Activated T-cell treated with anti-CD3 and anti-CD28 coated beads for 48 hours (primary cell): ENCODE results near the gene VSIG8.

Source experiments
- DNase-seq: peaks from one replicate; pipeline ENCODE4 v3.0.0-alpha.2; 2020; ENCODE audit warnings: low read depth

The VSIG8 gene

DNA sequence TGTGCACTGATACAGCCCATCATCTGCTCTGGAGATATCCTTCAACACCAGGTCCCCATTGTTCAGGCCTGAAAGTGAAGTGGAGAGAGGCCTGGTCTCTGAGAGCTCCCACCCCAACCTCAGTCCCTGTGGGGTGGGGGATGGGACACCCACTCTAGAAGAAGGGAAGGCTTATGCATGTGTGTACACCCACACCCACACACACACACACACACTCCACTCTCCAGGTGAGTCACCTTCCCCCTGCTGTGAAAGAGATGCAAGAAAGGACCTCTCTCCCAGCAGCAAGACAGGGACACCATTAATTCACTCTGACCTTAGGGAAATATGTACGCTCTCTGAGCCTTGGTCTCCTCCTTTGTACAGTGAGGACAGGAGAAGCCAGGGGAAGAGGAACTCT is 5.9 kb downstream of the VSIG8 start:
- DNase-seq = no peak

DNA sequence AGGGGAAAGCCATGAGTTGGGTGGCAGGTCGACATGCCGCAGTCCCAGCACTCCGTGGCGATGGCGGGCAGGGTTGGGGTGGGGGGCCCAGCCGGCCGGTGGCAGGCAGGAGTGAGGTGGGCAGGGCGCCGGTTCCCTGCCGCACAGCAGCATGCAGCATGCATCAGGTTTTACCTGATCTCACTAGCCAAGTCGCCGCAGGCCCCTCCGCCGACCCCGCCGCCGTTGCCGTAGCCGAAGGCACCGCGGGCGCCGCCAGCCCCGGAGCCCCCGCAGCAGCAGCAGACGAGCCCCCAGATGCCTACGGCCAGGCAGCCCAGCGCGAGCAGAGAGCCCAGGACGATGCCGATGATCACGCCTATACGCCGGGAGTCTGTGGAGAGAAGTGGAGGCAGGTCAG is 6.7 kb downstream of the VSIG8 start:
- no peak for DNase-seq

DNA sequence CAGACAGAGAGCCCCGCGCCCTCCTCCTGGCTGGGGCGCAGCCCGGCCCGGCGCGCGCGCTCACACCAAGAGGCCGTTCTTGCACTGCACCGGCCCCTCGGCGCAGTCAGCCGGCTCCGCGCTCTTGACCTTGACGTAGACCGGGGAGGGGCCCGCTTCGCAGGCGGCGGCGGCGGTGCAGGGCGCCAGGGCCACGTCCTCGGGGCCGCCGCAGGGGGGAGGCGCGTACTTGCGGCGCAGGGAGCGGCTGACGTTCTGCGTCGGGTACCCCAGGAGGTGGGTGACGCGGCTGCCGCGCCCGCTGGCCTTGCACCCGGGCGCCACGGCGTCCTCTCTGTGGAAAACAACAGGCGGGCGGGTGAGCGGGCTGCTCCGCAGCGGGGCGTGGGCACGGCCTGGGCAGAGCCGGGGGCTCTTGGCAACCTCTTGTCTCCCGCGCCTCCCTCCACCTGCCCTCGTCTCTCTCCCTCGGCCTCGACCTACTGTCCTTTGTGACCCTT is 7.7 kb downstream of the VSIG8 start:
- DNase-seq = peak; percentile 81

DNA sequence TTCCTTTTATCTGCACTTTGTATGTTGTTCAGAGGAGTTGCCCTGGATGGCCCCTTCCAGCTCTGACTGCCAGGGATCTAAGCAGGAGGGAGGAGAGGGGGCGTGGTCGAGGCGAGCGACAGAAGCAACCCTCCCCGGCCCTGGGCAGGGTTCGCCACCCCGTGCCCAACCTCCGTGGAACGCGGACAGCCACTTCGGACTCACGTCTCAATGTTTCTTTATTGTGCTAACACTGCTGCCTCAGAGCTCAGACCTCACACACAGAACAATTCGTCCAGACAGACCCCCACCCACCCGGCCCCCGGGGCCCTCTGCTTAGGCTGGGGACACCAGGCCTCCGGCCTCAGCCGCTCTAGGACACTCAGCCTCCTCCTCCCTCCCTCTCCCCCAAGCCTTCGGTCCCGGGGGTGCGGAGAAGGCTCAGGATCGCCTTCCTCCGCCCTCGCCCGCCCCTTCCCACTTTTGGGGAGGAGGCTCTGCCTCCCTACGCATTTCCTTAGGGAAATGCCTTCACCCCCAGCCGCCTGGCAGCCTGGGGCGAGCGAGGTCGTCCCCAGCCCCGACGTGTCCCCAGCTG is 8.3 kb downstream of the VSIG8 start:
- peak; percentile 12 for DNase-seq

DNA sequence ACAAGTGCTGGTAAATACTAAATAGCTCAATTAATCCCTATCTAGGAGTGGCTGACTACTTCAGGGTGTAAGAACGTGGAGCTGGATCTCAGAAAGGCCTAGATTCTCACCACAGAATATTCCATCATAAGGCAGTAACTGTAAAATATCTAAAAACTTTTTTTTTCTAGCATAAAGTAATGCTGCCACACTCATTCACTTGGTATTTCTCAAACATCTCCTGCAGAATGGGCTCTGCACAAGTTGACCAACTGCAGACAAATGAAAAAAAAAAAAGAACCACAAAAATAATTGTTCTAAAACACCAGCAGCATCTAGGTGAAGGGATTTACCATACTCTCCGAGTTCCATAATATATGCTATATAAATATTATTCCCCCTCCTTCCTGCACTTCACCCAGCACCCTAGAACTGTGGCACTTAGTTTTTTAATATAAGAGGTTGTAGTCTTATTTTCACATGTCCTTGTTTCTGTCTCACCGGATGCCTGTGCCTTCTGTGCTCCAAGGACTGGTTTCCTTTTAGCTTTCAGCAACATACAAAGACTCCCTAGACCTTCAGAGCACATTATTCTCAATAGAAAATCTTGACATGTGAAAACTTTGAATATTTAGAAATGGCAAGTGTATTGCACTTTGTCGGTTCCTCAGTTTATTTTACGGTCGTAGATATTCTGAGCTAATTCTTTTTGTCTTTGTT is 8.9 kb downstream of the VSIG8 start:
- DNase-seq = no peak

DNA sequence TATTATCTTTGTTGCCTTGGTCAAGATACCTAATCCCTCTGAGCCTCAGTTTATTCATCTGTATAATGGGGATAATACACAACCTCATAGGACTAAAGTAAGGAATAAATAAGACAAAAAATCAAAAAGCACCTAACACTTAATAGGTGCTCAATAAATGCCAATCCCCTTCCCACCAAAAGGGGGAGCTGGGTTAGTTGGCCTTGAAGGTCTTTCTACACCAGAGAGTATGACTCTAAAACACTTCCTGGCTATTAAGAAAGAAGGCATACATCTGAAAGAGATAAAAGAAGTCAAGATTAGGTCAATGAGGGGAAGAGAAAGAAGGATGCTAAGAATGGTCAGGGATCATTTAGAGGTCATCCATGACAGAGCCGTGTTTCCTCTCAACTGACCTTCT is 11.1 kb downstream of the VSIG8 start:
- DNase-seq = no peak

DNA sequence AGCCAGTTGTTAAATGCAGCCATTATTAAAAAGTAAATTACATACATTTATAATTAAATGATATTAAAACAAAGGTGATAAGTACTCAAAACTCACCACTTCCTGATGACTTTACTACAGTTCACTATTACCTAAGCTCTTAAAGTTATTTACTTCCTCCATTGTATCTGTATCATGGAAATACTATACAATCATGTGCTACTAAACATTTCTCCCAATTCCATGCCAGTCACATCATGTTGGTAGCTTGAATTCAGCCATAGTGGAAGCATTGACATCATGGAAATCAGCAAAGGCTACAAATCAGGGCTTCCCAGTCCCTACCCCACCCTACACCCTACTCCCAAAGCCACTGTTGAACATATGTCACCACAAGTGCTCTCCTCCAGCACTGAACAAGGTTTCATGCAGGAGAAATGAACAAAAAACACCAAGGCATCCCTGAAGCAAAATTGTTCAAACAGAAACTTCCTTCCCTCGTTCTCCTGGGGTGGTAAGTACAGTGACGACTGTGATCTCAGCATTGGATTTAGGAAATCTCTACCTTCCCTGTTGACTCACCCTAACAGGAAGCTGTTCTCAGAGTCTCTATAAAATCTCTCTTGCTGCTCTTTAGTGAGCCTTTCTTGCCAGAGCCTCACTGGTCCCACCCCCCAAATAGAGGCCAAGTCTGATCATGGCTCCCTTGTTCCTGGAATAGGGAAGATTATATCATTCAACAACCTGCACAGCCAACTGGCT is 12.7 kb downstream of the VSIG8 start:
- no peak for DNase-seq

DNA sequence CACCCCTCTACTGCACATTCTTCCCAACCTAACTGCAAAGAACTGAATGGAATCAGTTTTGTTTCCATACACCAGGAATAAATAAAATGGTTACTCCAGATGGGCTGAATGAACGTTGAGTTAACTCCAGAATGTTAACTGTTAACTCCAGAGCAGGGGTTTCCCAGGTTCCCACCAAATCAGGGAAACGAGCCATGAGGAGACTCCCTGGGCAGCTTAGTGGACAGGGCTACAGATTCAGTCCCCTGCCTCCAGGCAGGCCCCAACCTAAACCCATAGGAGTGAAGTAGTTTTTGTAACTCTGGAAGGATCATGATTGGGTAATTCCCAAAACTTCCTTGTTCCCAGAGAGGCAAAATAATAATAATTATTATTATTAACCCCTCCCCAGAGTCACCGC is 14.1 kb downstream of the VSIG8 start:
- DNase-seq = no peak

DNA sequence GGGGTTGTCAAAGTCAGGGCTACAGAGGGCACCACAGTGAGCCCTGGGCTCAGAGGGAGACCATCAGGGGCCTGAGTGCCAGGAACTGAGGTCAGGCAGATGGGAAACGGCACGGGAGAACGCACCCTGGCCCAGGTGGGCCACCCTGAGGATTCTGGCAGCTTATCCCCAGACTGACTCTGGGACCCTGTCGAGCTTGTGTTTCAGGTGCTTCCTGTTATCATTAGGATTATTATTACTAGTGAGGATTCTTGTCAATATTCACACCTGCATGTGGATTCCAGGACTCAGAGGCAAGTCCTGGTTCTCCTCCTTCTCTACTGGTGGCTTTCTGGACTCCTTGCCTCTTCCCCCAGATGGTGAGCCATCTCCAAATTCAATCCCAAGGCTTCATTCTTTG is 15.2 kb downstream of the VSIG8 start:
- no peak for DNase-seq

DNA sequence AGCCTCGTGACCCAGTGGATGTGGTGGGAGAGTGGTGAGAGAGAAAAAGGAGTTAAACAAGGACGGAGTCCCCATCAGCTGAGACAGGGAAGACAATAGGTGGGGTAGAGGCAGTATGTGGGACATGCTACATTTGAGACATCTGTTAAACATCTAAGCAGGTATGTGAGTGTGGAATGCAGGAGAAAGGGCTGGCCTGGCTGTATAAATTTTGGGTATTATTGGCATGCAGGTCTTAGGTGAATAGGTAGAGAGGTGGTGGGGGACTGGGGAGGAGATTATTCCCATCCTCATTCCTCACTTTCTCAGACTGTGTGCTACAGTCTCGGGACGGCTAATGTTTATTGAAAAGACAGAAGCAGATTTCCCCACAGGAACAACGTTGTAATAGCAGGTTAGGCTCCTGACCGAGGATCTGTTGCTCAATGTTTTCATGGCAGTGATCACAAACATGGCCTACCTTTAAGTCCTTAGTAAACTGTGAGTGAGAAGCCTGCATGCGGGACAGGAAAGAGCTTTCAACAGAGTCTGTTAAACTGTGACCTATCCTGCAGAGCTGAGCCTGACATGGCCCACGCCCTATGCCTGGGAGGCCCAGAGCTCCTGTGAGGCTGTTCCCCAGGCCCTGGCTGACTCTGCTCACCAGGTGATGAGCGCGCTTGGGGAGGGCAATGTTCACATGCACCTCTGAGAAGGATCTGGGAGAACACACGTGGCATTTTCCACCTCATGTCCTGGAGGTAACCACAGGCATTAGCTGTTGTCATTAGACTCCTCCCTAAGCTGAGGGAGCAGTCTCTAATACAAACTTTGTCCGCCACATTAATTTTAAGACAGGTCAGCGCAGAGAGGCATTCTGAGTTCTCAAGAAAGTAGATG is 16.5 kb downstream of the VSIG8 start:
- no peak for DNase-seq

DNA sequence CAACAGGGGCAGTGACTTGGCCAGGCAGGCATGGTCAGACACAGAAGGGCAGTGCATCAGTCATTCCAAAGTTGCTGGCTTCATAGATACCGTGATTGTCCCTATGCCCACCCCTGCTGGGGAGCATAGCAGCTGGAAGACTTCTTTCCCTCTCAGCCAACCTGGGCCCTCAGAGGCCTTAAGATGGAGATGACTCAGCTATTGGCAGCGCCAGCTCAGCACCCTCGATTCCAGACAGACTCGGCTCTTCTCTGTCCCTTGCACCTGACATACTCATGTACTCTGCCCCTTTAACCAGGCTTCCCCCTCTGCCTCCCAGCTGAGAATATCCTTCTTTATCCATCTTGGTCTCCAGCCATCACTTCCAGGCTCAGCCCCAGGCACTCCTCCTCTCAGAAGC is 19.0 kb downstream of the VSIG8 start:
- DNase-seq = no peak

DNA sequence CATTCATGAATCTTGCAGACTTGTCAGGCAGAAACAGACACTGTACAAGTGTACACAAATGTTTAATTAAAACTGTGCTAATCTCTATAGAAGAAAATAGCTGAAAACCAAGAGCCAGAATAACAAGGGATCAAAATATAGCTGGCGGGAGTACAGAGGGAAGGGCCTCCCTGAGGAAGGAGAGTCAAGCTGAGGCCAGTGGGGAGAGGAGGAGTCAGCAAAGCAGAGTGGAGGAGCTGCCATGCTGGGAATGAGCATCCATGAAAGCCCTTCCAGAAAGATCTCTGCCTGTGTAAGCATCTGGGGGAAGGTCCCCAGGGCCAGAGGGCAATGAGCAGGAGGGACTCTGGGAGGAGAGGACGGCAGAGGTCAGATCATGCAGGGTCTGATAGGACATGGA is 20.7 kb downstream of the VSIG8 start:
- DNase-seq = no peak

DNA sequence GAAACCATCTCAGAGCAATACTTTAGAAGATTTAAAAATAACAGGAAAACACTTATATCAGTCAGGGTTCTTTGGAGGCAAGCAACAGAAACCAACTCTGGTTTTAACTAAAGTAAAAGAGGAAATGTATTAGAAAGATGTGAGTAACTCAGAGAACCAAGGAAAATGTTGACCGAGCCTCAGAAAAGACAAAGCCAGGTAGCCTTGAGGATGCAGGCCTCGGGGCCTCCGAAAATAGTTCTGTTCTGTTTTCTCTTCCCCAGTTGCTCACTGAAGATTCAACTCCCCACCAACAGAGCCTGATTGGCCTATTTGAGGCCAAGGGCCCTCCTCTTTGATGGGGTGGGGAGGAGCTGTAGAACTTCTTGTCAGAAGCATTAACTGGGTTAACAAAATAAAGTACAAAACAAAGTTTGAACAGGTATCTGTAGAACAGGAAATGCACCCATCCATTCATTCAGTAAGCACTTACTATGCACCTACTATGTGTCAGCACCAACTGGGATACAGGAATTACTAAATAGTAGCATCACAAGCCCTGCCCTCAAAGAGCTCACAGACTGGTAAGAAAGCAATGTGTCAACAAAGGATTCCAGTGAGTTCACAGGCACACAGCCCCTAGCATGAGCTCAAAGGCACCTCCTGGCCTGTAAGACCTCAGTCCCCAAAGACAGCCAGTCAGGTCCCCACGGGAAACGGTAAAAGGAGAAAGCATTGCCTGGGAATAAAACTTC is 23.2 kb downstream of the VSIG8 start:
- no peak for DNase-seq

DNA sequence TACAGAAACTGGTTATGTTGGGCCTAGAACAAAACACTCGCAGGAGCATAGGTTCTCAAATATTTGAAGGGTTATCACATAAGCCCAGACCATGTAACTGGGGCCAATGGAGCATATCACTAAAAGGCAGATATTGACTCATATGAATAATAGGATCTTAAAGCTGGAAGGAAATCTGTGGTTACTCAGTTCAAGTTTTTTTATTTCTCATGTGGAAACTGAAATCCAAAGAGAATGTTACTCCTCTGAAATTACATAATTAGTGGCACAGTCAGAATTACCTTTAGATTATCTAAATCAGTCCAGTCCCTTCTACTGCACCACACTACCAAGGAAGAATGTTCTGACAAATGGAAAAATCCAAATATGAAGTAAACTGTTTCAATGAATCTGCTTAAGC is 23.7 kb downstream of the VSIG8 start:
- DNase-seq = no peak

DNA sequence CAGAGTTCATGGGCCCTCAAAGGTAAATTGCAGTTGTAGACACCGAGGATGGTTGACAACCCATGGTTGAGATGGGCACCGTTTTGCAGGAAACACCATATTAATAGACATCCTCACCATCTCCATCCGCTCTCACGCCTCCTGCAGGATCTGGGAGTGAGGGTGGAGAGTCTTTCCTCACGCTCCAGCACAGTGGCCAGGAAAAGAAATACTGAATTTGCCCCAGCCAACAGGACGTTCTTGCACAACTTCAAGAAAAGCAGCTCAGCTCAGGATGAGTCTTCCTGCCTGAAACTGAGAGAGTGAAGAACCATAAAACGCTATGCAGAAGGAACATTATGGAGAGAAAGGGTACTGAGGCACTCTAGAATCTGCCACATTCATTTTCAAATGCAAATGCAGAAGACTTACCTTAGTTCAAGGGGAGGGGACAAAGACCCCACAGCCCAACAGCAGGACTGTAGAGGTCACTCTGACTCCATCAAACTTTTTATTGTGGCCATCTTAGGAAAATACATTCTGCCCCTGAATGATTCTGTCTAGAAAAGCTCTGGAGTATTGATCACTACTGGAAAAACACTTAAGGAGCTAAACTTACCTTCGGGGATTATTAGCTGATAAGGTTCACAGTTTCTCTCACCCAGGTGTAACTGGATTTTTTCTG is 26.5 kb downstream of the VSIG8 start:
- DNase-seq = no peak

DNA sequence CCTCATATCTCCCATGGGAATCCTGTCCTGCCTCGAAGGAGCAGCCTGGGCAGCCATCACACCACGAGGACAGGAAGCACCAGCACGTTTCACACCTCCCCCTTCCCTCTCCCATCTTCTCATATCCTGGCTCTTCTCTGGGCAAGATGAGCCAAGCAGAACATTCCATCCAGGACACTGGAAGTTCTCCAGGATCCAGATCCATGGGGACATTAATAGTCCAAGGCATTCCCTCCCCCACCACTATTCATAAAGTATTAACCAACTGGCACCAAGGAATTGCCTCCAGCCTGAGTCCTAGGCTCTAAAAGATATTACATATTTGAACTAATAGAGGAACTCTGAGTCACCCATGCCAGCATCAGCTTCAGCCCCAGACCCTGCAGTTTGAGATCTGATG is 27.1 kb downstream of the VSIG8 start:
- no peak for DNase-seq

DNA sequence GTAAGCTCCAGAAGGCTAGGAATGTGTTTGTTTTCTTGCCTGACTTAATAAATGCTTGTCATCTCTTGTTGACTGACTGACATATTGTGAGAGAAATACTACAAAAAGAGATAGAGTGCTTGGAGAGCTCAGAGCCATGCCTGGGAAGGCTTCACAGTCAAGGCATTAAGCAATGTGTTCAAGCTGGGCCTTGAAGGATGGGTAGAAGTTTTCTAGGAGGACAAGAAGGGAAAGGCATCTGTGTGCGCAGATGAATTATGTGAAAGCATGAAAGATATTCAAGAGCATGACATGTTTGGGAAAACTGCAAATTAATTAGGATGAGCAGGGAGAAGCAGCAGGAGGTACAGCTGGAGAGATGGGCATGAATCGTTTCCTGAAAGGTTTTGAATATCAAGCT is 30.1 kb downstream of the VSIG8 start:
- no peak for DNase-seq

DNA sequence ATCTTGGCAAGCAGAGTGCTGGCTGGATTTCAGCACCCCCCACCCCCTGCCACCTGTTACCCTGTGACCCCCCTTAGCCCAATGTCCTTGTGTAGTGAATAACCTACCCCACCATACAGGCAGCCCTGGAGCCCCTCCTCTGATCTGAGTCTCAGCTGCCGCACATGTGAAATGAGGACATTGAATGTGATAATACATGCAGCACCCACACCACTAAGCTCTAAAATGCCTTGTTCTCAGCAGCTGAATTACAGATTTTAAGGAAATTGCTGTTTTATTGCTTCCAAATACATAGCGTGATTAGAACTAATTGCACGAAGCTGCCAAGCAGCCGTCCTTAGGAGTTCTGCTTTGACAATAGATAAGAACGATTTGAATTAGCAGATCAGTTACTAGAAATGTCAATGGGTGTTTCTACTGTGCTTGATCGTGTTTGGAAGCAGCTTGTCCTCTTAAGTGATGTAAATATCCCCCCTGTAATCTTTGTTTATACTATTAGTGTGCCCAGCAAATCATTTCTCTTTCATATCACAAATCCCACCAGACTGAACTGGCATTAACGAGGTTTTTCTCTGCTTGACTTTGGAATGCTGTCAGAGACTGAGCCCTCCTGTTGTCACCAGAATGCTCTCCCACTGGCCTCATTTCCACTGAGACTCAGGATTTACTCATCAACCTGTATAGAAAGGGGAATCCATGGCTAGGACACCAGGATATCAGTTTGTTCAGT is 30.9 kb downstream of the VSIG8 start:
- DNase-seq = no peak

DNA sequence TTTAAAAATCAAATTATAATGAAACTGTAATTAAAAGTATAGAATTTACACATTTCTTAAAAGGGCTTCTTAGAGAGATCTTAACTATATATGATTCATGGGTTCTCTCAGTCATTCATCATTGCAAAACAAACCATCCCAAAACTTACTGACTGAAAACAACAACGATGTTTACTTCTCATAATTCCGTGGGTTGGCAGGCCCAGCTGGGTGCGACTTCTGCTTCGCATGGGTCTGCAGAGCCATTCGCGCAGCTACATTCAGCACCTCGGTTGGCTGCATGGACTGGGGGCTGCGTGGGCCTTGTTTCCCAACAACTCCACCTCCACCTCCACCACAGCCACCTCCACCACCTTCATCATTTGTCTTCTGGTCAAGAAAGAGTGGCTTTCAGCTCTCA is 31.7 kb downstream of the VSIG8 start:
- DNase-seq = no peak

DNA sequence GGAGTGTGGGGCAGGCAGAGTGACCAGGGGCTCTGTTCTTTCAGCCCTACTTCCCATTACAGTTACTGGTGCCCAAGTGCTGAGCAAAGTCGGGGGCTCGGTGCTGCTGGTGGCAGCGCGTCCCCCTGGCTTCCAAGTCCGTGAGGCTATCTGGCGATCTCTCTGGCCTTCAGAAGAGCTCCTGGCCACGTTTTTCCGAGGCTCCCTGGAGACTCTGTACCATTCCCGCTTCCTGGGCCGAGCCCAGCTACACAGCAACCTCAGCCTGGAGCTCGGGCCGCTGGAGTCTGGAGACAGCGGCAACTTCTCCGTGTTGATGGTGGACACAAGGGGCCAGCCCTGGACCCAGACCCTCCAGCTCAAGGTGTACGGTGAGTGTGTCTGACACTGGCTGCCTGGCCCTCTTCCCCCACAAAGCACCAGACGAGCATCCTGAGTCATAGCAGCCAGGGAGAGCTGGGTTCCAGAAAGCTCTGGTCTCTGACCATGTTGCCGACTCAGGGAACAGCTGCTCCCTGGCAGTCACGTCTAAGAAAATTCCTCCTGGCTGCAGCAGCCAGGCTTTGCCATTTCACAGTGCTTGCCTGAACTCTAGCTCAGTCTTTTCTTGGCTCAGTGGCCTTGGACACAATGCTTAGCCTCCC is 32.5 kb downstream of the VSIG8 start:
- no peak for DNase-seq
